Neuronal stem cell (in vitro differentiated cells): ENCODE measurements around the gene AAMP.

Source experiments
- DNase-seq: peaks from one replicate; pipeline ENCODE4 v3.0.0-alpha.2; 2013; ENCODE audit warnings: low spot score
- H2AFZ ChIP-seq: one replicate; pipeline ENCODE4 v1.6.1; 2013; ENCODE audit warnings: mild to moderate bottlenecking, low read length, inconsistent platforms
- H2AK5ac ChIP-seq: 2 replicates; pipeline ENCODE4 v1.6.1; 2013; ENCODE audit warnings: low read depth, mild to moderate bottlenecking, inconsistent platforms, low read length, moderate library complexity, mixed read lengths
- H2BK120ac ChIP-seq: 2 replicates; pipeline ENCODE4 v1.6.1; 2013; ENCODE audit warnings: low read depth, mild to moderate bottlenecking, inconsistent platforms, low read length, moderate library complexity, mixed read lengths
- H2BK12ac ChIP-seq: one replicate; pipeline ENCODE4 v1.6.1; 2013; ENCODE audit warnings: low read length, inconsistent platforms
- H2BK15ac ChIP-seq: 2 replicates; pipeline ENCODE4 v1.6.1; 2013; ENCODE audit warnings: mild to moderate bottlenecking, low read length, inconsistent platforms, mixed read lengths
- H2BK5ac ChIP-seq: one replicate; pipeline ENCODE4 v1.6.1; 2013; ENCODE audit warnings: inconsistent platforms, mild to moderate bottlenecking, low read length, moderate library complexity
- H3K14ac ChIP-seq: one replicate; pipeline ENCODE4 v1.6.1; 2013; ENCODE audit warnings: low read length, inconsistent platforms
- H3K18ac ChIP-seq: 2 replicates; pipeline ENCODE4 v1.6.1; 2013; ENCODE audit warnings: low read length, inconsistent platforms
- H3K23ac ChIP-seq: 2 replicates; pipeline ENCODE4 v1.6.1; 2013; ENCODE audit warnings: low read depth, mild to moderate bottlenecking, mixed read lengths, low read length, inconsistent platforms; ENCODE audit not compliant: poor library complexity
- H3K27ac ChIP-seq: replicated peaks from 3 replicates; pipeline ENCODE4 v1.5.1; 2013; ENCODE audit warnings: low read length, inconsistent platforms
- H3K27me3 ChIP-seq, 3 experiments: 2 replicates each; pipeline ENCODE4 v1.6.1; 2013; ENCODE audit warnings: low read length in 3 of 3, mild to moderate bottlenecking in 2 of 3, inconsistent platforms in 1 of 3, low read depth in 1 of 3, mixed read lengths in 1 of 3, moderate library complexity in 1 of 3; ENCODE audit not compliant: control insufficient read depth in 3 of 3, insufficient read depth in 3 of 3
- H3K36me3 ChIP-seq, 2 donors: replicated peaks in 1 of 2; 2 replicates each; pipeline ENCODE4 v1.6.1; 2013; ENCODE audit warnings: low read length in 2 of 2; ENCODE audit not compliant: control insufficient read depth in 2 of 2, insufficient read depth in 2 of 2
- H3K4ac ChIP-seq: 2 replicates; pipeline ENCODE4 v1.6.1; 2013; ENCODE audit warnings: inconsistent platforms, mild to moderate bottlenecking, low read length, moderate library complexity
- H3K4me1 ChIP-seq, 2 donors: 1 replicate in 1 of 2; 2 replicates in 1 of 2; pipeline ENCODE4 v1.6.1; 2013; ENCODE audit warnings: low read length in 2 of 2, low read depth in 1 of 2; ENCODE audit not compliant: control insufficient read depth in 2 of 2, insufficient read depth in 1 of 2
- H3K4me2 ChIP-seq: one replicate; pipeline ENCODE4 v1.6.1; 2013; ENCODE audit warnings: mild to moderate bottlenecking, low read length, inconsistent platforms; ENCODE audit not compliant: insufficient read depth, poor library complexity, severe bottlenecking
- H3K4me3 ChIP-seq, 2 donors: 2 replicates each; pipeline ENCODE4 v1.5.1; 2013; ENCODE audit warnings: low read length in 2 of 2, mild to moderate bottlenecking in 2 of 2, inconsistent platforms in 1 of 2, moderate library complexity in 1 of 2
- H3K79me1 ChIP-seq: one replicate; pipeline ENCODE4 v1.6.1; 2013; ENCODE audit warnings: low read depth, mild to moderate bottlenecking, inconsistent platforms, low read length, moderate library complexity
- H3K9ac ChIP-seq: one replicate; pipeline ENCODE4 v1.6.1; 2013; ENCODE audit warnings: mild to moderate bottlenecking, low read depth, low read length, inconsistent platforms; ENCODE audit not compliant: poor library complexity
- H3K9me3 ChIP-seq, 2 donors: replicated peaks in 1 of 2; 2 replicates each; pipeline versions ENCODE3 to v1.6.1; 2013; ENCODE audit warnings: low read length in 2 of 2, mild to moderate bottlenecking in 2 of 2, inconsistent platforms in 1 of 2, low read depth in 1 of 2, mixed read lengths in 1 of 2, moderate library complexity in 1 of 2; ENCODE audit not compliant: control insufficient read depth in 2 of 2, insufficient read depth in 1 of 2
- H4K8ac ChIP-seq: one replicate; pipeline ENCODE4 v1.6.1; 2013; ENCODE audit warnings: low read depth, mild to moderate bottlenecking, inconsistent platforms, low read length, moderate library complexity
- H4K91ac ChIP-seq: one replicate; pipeline ENCODE4 v1.6.1; 2013; ENCODE audit warnings: low read length, low read depth, mild to moderate bottlenecking, inconsistent platforms; ENCODE audit not compliant: poor library complexity
- WGBS, 2 donors: extraction: QIAGEN DNeasy Blood & Tissue Kit; methylation state at CpG; one replicate each; pipeline ENCODE4 v1.1.7; 2013; ENCODE audit warnings: missing lambda C conversion rate in 2 of 2, mixed read lengths in 1 of 2; ENCODE audit not compliant: insufficient read length in 2 of 2, insufficient replicate concordance in 1 of 2; ENCODE audit errors: extremely low coverage in 2 of 2; 5-methylcytosine and 5-hydroxymethylcytosine counted together

The AAMP gene

DNA sequence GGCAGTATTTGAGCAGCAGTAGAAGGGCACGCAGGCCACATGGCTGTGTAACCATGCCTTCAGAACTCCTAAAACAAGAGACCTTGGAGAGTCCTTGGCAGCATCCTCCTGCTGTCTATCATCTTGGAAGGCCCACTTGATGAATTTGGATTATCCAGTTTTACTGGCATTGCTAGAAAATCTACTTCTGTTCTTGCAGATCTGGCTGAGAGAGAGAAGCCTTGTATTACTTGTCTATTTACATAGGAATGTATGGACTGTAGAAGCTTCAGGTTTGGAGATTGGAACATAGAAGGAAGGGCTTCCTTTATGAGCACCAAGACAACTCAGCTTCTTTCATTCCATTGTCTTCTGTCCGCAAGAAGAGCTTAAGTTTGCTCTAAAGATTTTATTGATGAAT lies 25.3 kb downstream of the AAMP start:
- Histone ChIP-seq H3K9ac (no peak overlapping the region), H2BK15ac (no peak overlapping the region), H3K23ac (no peak overlapping the region), H3K27me3 (no peaks in the 10 kb centered on the region), H3K4me1 (no peaks in the 10 kb centered on the region), H3K79me1 (no peaks in the 10 kb centered on the region), H3K18ac (no peak overlapping the region), H3K36me3 (peaks cover 38 to 96% of the 10 kb centered on the region in 2 donors), H2BK12ac (no peak overlapping the region), H3K27ac (no peak overlapping the region), H2BK5ac (no peak overlapping the region), H3K4me2 (no peak overlapping the region), H4K8ac (no peak overlapping the region), H2BK120ac (no peak overlapping the region), H2AFZ (no peak overlapping the region), H2AK5ac (no peak overlapping the region), H3K4me3 (no peak overlapping the region), H3K4ac (no peak overlapping the region), H4K91ac (no peak overlapping the region), H3K14ac (no peak overlapping the region), H3K9me3 (no peaks in the 10 kb centered on the region)
- WGBS, 2 donors = no CpG with 5 or more reads among the region's 2 CpGs
- DNase-seq = no peak

DNA sequence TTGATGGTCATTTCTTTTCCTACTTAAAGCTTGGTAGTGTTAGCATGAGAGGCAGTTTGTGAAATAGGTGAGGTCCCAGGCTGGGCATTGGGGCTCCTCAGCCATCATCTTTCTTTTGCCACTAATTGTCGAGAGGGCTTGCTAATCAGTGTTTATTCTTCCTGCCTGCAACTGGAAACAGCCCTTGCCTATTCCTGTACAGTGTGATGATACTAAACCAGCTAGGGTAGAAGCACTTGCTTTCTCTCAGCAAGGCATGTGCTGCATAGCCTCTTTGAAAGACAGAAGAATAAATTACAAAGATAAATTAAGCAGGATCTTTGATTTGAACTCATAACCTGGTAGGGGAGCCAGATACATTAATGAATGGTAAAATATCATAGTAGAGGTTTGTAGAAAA lies 25.7 kb downstream of the AAMP start:
- Histone ChIP-seq H3K14ac (no peak overlapping the region), H3K4me3 (no peak overlapping the region), H3K4ac (no peak overlapping the region), H2AK5ac (no peak overlapping the region), H3K9ac (no peak overlapping the region), H3K4me2 (no peak overlapping the region), H3K18ac (no peak overlapping the region), H3K27me3 (no peaks in the 10 kb centered on the region), H2BK120ac (no peak overlapping the region), H4K8ac (no peak overlapping the region), H3K79me1 (no peaks in the 10 kb centered on the region), H3K27ac (no peak overlapping the region), H3K4me1 (no peaks in the 10 kb centered on the region), H3K9me3 (no peaks in the 10 kb centered on the region), H4K91ac (no peak overlapping the region), H3K23ac (no peak overlapping the region), H3K36me3 (peaks cover 36 to 96% of the 10 kb centered on the region in 2 donors), H2BK5ac (no peak overlapping the region), H2BK12ac (no peak overlapping the region), H2BK15ac (no peak overlapping the region), H2AFZ (no peak overlapping the region)
- DNase-seq = no peak
- WGBS, 2 donors = no CpG with 5 or more reads among the region's 1 CpG

DNA sequence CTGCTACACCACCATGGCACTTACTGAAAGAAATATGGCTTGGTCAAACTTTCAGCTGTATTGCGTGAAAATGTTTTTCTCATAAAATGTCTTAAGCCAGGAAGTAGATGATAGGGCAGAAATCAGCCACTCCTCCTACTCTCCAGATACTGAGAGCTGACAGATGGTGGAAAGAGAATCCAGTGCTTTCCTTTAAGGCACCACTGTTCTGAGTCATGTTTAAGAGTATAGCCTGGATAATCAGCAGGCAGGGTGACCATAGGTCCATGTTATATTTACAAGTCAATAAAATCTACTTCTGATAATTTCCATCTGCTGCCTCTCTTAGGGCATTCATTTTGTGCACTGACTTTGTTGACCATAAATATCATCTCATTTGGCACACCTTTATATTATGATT lies 31.1 kb downstream of the AAMP start:
- H2AK5ac ChIP-seq = no peak overlapping the region
- no peak overlapping the region for H2AFZ ChIP-seq
- DNase-seq = no peak
- H3K4me1 ChIP-seq = no peaks in the 10 kb centered on the region
- no peak overlapping the region for H4K8ac ChIP-seq
- no peak overlapping the region for H3K23ac ChIP-seq
- H3K4me3 ChIP-seq = no peak overlapping the region
- no peak overlapping the region for H4K91ac ChIP-seq
- no peak overlapping the region for H3K9ac ChIP-seq
- H3K9me3 ChIP-seq = no peaks in the 10 kb centered on the region
- no peak overlapping the region for H3K4me2 ChIP-seq
- WGBS, 2 donors = no CpG with 5 or more reads among the region's 1 CpG
- no peak overlapping the region for H2BK120ac ChIP-seq
- H3K4ac ChIP-seq = no peak overlapping the region
- no peak overlapping the region for H3K27ac ChIP-seq
- H3K18ac ChIP-seq = no peak overlapping the region
- no peaks in the 10 kb centered on the region for H3K79me1 ChIP-seq
- H3K36me3 ChIP-seq = peaks cover 20 to 97% of the 10 kb centered on the region in 2 donors
- no peak overlapping the region for H2BK5ac ChIP-seq
- no peaks in the 10 kb centered on the region for H3K27me3 ChIP-seq
- no peak overlapping the region for H2BK12ac ChIP-seq
- no peak overlapping the region for H2BK15ac ChIP-seq
- no peak overlapping the region for H3K14ac ChIP-seq

GRCh38 chr2:218236829-218237228 lies 33.1 kb downstream of the AAMP start:
- Histone ChIP-seq H2AK5ac (no peak overlapping the region), H2BK15ac (no peak overlapping the region), H3K4ac (no peak overlapping the region), H2BK5ac (no peak overlapping the region), H3K4me1 (no peaks in the 10 kb centered on the region), H4K91ac (no peak overlapping the region), H2BK12ac (no peak overlapping the region), H3K4me2 (no peak overlapping the region), H3K36me3 (peaks cover 14 to 94% of the 10 kb centered on the region in 2 donors), H3K79me1 (peaks cover 2% of the 10 kb centered on the region), H3K14ac (no peak overlapping the region), H3K9me3 (no peaks in the 10 kb centered on the region), H3K27me3 (no peaks in the 10 kb centered on the region), H3K4me3 (no peak overlapping the region), H3K23ac (no peak overlapping the region), H3K9ac (no peak overlapping the region), H4K8ac (no peak overlapping the region), H3K27ac (no peak overlapping the region), H2AFZ (no peak overlapping the region), H2BK120ac (no peak overlapping the region), H3K18ac (no peak overlapping the region)
- no CpG with 5 or more reads among the region's 4 CpGs for WGBS, 2 donors
- DNase-seq = no peak
